Activated naive CD4-positive, alpha-beta T cell treated with anti-CD3 and anti-CD28 coated beads, Interleukin-2, amount 10 ng/mL, durations not matched to agents 5 hours and 36 hours (primary cell): ENCODE results near the gene SP9. TPM values are rescaled to one million over a fixed set of nuclear protein-coding genes. Genes with fewer than 3 reads are reported as not detected.

Source experiments
- total RNA-seq, 2 experiments: library from RNA; stranded (reverse); gene quantifications; one replicate each; pipeline ENCODE4 v1.2.3, GENCODE V29; 2021

Gene SP9
- total RNA-seq = not detected

GRCh38 chr2:174334781-174335251, at the start of gene SP9:
TSS of gene SP9 (plus strand) at chr2:174334954. CDS start at chr2:174335093, 139 bp downstream.

Other genes starting within 250 kb of the SP9 start
- gene OLA1, start 86.4 kb upstream of the SP9 start, total RNA-seq = 10 to 100 TPM; 74.4 TPM
- 10 to 100 TPM; 15.8 to 16.8 TPM for gene SCRN3, start 60.8 kb downstream of the SP9 start, total RNA-seq
- 10 to 100 TPM; 36.3 to 43.8 TPM for gene GPR155, start 152.1 kb downstream of the SP9 start, total RNA-seq